Superior temporal gyrus (tissue), 1 donor: ENCODE results near the gene KRT75.
"Not testable (repeated sequence)": the region's sequence is repeated elsewhere in the genome, so short reads cannot be mapped to it uniquely, and the experiment has no call there.

Source experiments
- DNase-seq: peaks from one replicate; pipeline ENCODE4 v3.0.0-alpha.2; 2016; ENCODE audit errors: extremely low spot score

KRT75 gene

DNA sequence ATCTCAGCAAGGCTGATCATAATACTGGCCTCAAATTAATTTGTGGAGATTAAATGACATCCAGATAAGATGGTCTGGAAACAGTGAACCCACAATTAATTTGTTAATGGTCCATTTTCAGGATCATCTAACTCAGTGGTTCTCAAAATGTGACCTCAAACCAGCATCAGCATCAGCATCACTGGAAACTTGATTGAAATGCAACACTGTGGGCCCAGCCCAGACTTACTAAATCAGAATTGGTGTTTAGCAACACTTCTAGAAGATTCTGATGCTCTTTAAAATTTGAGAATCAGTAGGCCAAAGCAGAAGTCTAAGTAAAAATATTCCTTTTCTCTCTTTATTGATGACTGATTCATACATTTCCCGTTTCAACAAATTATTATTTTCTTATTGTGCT, 17.4 kb downstream of the KRT75 start:
- no peak for DNase-seq

DNA sequence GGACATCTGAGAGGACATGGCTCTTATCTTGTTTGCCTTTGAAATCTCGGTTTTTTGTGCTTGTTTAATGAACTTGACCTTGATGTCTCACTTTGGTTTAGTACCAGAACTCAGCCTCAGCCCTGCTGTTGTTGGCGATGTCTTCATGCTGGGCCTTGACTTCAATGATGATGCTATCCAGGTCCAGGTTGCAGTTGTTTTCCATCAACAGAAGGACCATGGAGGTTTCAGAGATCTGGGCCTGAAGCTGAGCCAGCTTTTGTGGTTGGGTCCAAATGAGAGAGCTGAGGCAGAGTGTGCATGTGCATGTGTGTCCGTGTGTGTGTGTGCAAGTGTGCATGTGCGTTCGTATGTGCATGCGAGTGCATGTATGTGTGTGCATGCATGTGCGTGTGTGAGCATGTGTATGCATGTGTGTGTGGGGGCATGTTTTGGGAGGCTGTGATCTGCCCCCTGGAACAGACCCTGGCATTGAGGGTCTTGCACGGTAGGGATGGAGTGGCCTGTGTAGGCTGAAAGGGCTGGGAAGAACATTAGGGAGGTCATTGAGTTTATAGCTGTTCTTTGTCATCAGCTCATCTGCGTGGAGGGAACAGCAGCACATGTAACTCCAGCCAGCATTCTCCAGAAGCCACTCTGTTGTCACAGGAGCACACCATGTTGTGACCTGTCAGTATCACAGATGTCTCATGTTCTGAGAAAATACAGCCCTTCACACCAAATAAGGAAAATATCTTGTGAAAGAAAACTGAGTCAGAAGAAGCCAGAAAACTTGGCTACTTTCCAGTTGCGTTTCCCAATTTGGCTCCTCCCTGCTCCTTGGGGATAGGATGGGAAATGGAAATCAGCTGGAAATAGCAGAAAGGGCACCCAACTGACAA, 18.1 kb downstream of the KRT75 start:
- no peak for DNase-seq

DNA sequence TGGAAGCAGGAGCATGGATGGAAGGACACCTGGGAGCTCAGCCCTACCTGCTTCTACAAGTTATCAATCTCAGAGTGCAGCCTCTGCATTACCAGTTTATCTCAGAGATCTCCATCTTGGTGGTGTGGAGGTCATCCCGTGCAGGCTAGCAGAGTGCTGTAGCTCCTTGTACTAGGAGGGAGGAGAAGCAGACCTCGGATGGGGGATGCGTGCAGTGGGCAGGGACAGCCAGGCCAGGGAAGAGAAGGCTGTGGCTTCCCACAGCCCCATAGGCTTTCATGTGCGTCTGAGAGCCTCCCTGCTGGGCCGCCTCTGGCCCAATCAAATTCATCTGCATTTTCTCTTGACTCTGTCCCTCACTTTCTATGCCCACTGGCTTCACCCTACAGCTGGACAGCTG, 19.2 kb downstream of the KRT75 start:
- no peak for DNase-seq

DNA sequence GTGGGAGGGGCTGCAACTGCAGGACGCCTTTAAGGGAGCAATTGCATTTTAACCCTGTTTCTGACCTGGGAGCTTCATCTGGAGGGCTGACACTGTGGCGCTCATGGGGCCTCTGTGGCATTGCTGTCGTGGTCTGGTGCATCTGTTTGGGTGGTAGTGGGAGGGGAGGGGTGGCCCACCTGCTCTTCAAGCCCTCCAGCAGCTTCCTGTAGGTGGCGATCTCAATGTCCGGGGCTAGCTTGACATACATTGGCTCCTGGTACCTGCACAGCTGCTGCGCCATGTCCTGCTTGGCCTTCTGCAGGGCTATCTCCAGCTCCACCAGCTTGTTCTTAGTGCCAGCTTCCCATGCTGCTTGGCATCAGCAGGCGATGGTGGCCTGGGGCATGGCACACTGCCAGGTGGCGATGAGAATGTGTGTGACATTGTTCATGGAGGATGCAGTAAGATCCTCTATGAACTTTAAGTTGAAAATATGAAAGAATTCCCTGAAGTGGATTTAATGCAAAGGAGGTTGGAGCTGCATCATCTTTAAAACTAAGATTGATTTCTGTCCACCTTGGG, 20.3 kb downstream of the KRT75 start:
- DNase-seq, result no peak

DNA sequence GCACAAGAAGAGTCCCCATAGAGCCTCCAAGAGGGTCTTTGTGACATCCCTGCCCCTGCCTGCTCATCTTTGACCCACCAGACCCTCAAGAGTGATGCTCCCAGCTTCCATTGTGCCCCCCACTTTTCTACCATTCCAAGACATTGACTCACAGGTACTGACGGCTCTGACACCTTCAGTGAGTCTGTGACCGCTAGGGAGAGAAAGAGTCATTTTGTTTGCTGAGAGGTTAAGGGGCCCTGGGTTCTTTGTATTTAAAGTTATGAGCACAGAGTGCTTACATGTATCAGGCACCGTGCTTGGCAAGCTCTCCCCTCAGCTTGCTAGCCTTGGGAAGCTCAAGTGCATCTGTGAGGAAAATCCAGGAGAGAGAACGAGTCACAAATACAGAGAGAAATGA, 21.0 kb downstream of the KRT75 start:
- DNase-seq, result no peak

DNA sequence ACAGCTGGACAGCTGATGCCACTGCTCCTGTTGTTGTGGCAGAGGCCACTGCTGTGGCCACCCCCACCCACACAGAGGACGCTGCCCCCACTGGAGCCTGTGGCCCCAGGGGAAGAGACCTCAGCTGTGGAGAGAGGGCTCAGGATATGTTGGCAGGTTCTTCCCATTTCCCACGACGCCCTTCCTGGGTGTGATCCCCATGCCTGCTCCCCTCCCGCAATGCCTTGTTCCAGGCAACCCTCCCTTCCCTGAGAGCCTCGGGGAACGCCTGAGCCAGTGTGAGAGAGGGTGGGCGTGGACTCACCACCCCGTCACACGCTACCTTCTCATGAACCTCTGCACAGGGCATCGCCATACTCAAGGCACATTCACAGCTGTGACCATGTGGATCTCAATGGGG, 22.4 kb downstream of the KRT75 start:
- no peak for DNase-seq

DNA sequence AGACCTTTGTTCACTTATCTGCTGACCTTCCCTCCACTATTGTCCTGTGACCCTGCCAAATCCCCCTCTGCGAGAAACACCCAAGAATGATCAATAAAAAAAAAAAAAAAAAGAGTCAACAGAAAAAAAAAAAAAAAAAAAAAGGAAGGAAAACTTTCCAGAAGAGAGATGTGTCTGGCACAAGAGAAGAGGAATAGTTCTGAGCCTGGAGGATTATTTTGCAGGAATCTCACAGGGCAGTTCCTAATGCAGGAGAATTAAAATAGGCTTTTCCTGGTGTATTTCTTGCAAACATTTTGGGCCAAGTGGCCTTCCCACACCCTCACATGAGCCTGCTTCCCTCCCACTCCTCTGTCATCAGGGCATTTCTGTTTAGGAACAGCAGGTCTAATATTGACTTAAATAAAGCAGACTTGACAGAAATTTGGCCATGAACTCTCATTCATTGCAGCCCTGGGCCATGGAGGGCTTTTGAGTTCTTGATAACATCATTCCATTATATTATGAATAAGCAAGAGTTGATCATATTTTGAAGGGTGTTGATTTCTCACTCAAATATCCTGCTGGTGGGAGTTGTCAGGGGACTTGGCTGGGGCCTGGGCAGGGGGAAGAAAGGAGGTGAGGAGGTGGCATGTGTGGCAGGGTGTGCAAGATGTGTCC, 23.5 kb downstream of the KRT75 start:
- DNase-seq, result not testable (repeated sequence)

DNA sequence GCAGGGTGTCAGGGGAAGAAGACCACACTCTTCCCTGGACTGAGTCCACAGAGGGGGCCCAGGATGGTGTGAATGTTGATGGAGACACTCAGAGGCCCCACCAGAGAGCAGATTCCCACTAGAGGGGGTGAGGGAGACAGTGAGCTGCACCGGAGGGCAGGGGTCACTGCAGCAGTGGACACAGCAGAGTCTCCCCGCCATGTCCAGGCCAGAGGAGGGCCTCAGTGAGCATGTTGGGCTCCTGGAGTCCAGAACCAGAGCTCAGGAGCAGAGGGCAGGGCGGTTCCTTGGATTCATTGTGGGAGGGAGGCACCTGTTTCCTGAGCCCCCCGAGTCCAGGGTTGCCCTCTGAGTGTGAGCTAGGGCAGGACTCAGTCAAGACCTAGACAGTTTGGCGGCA, 26.3 kb downstream of the KRT75 start:
- DNase-seq, result no peak

DNA sequence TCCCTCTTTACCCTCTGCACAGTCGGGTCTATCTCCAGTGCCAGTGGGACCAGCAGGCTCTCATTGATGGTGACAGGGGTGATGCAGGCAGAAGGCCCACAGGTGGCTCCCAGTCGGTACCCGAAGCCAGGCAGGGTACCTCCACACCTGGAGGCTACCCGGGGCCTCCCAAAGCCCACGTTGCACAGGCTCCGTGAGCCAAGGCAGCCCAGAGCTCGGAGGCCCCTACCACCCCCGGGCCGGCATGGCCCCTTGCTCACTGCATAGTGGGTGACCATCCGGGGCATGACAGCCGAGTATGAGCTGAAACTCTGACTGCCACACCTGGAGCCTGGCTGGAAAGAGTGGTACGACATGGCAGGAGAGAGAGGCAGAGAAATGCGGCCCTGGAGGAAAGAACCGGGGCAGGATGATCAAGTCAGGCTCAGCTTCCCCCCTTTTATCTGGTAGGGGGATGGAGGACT, 28.2 kb downstream of the KRT75 start, which contains the start of gene KRT82:
TSS of gene KRT82 (minus strand) at position 414 of the 464 bp plus-strand sequence. CDS start at position 356, 58 bp downstream.
- no peak for DNase-seq

DNA sequence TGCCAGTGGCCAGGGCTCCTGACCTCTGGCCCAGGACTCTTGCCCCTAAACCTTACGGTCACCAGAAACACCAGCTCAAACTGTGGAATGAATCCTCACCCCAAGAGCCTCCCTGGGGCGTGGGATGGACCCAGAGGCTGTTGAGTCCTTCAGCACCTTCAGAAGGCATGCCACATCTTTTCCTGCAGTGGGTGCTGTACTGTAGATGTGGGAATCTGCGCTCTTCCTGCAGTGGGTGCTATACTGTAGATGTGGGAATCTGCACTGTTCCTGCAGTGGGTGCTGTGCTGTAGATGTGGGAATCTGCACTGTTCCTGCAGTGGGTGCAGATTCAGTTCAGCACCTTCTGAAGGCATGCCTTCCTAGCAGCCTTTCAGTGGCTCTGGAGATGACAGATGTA, 29.2 kb downstream of the KRT75 start:
- DNase-seq, result no peak

DNA sequence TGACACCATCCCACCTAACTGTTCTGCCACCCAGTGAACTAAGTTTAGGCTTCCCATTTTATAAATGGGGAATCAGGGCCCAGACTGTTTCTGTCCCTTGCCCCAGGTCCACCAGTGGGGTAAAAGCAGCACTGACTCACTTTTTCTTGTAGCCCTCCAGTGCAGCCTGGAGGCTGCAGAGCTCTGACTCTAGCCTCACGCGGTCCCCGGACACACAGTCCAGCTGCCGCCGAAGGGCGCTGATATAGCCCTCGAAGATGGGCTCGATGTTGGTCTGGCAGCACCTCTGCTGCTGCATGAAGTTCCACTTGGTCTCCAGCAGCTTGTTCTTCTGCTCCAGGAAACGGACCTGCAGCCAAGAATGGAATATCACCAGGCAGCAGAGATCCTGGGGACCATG, 30.6 kb downstream of the KRT75 start:
- DNase-seq, result no peak

DNA sequence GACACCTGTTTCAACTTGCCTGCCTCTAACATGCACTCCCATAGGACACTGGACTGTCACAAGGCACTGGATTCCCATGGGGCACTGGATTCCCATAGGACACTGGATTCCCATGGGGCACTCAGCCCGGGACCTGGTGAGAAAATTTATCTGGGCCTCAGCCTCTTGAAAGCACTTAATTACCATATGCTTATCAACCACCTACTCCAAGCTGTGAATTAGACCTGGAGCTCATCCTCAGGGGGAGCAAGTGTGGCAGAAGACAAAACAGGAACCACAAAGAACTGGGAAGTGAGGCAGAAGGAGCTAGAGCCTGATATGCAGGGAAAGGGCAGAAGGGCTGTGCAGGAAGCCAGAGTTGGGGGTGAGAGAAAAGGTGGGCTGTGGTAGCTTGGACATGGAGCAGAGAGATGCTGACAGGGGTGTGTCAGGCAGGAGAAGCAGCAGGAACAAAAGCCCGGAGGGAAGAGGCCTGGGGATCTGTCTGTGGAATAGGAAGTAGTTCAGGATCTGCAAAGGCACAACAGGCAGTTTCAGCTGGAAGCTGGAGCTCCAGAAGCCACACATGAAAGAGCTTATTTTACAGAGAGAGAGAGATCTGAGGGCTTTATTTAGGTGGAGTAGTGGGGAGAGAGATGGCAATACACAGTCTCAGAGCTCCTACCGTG, 31.2 kb downstream of the KRT75 start:
- DNase-seq, result no peak

DNA sequence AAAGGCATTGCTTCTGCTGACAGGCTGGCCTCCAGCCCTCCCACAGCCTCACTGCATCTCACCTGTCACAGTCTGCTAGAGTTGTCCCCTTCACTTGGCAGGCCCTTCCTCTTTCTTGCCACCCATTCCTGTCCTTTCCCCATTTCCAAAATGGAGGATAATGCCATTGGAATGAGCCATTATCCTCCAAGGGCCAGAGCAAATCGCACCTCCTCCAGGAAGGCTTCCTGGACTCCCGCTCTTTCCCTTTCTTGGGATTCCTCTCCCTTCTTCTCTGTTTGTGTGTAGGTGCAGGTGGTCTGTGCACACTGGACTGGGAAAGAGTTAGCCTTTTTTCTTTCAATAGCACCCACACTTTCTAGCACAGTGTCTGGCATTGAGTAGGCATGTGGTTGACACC, 31.8 kb downstream of the KRT75 start:
- no peak for DNase-seq

DNA sequence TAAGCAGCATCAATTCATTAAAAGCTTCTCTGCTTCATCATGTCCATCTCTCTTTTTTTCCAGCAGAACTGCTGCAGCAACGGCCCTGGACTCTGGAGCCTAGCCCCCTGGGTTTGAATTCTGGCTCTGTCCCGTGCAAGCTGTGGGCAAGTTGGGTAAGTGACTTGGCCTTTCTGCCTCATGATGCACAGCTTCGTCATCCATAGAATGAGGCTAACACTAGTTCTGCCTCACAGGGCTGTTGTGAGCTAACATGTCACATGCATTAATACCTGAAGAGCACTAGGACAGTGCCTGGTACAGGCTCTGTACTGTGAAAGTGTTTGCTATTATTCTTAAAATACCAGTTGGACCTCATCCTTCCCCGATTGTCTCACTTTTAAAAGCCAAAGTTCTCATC, 32.2 kb downstream of the KRT75 start:
- no peak for DNase-seq

DNA sequence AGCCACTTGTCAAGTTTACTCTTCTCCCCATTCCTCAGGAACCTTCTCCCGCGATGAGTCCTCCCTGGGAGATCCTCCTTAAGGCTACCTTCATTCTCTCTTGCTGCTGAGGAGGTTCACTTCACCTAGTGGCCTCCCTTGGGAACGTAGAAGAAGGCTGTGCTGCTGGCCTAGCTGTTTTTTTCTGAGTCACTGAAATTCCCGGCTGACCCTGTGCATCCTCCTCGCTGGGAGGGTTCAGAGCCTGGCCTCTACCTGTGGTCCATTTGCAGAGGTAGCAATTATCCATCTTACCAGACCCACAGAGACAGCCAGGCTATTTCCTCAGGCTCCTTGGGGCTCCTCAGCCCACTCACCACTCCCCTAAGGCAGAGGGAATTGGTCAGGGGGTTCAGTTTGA, 32.6 kb downstream of the KRT75 start:
- no peak for DNase-seq

DNA sequence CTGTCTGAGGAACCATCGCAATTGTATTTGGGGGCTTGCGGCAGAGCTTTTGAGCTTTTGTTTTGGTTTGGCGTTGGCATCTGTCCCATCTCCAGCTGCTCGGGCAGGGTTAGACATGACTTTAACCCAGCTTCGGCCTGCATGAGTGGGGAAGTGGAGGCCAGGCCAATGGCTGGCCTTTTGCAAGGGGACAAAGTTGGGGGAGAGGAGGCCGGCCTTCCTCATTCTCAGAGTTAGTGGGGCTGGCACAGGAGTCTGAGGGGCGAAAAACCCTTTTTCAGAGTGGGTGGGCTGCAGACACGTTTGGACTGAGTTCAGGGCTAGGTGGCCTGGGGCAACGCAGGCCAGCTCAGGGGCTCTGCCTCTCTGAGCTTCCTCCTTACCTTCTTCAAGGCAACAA, 33.3 kb downstream of the KRT75 start:
- DNase-seq, result no peak

DNA sequence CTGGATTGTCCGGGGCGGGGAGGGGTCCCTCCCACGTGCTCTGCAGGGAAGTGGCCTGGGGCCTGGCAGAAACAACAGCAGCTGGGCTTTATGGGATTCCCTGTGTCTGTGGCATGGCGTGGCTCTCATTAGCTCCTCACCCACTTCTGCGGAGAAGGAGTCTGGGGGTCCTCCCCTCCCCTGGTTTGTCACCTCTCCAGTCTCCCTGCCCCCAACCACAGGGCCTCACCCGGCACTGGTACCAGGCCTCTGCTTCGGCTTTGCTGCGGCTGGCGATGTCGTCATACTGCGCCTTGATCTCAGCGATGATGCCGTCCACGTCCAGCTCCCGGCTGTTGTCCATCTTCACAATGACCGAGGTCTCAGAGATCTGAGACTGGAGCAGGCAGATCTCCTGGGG, 34.4 kb downstream of the KRT75 start:
- DNase-seq, result no peak

DNA sequence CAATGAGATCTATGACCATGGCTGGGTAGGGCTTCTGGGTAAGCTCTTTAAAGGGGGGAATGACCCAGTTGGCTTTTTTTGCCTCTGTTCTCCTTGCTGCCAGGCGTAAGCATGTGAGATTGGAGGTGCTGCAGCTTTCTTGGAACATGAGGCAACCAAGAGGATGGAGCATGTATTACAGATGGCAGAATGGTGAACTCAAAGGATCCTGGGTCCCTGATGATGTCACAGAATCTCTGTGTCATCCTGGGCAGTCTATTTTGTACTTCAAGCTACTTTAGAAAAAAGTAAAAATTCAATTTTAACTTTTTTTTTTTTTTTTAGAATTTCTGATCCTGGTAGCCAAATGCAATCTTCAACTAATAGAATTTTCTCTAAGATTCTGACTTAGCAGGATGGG, 36.0 kb downstream of the KRT75 start:
- DNase-seq, result no peak

DNA sequence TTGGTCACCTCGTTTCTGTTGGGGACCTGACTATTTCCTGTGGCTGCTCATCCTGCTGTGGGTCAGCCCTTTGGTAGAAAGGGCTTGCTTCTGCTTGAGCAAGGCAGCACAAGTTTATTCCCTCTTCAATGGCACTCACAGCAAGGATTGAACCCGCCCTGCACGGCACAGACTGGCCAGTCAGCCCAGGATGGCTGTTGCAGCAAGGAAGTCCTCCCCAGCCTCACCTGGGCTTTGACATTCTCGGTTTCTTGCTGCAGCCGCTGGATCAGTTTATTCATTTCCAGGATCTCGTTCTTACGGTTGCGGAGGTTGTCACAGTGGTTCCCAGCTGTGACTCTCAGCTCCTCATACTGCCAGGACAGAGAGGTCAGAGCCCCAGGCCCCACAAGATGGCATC, 37.5 kb downstream of the KRT75 start:
- no peak for DNase-seq

DNA sequence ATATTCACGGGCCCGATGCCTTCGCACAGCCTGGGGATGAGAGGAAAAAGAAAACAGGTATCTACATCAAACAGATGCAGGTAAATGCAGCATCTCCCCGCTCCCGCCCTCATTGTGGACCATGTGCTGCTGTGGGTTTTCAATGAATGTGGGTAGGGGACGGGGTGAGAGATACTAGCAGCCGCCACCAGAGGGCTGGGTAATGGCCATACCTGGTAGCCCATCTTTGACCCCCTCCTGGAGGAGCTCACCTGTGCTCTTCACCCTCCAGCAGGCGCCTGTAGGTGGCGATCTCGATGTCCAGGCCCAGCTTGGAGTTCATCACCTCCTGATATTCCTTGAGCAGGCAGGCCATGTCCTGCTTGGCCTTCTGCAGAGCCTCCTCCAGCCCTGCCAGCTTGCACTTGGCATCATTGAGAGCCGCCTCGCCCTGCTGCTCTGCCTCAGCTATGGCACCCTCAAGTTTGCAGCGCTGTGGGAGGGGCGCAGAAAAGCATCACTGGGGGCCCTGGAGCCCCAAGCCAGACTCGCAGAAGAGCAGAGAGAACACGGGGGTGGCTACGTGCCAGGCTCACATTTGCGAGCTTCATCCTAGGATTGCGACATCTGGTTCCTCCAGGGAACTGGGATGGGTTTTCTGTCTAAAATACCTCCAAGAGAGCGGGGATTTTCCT, 38.3 kb downstream of the KRT75 start:
- no peak for DNase-seq

DNA sequence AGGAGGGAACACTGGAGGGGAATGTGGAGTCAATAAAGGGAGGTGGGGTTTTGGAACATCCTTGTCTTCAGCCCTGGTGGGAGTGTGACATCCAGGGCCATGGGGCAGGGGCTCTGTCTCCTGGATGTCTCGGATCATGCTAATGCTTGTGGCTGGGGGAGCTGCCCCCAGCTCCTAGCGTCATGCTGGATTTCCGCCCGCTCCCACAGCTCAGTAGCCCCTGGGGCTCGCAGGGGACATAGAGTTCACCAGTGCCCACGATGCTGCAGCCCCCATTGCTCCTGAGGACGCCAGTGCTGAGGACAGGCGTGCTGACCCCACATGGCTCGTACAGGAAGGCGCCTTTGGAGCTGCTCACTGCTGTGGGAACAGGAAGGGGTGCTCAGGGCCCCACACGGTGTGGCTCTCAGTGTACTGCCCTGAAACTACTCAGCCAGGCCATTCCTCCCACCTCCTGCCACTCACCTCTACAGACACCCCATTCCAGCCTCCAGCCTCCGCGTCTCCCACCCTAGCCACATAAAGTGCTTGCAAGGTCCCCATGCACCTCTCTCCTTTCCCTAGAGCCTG, 39.2 kb downstream of the KRT75 start:
- DNase-seq, result no peak
